ENCODE measurements around the gene ZNF428.

Gene ZNF428

GRCh38 chr19:43667126-43667875, 47.9 kb upstream of the ZNF428 start:
- no peaks in the 10 kb centered on the region for H3K36me3 ChIP-seq (ENCODE audit: insufficient read depth)
- no peak for TF ChIP-seq CTCF (conservative IDR thresholded peaks at IDR 0.05; ENCODE audit: low read depth, low read length)
- no peak overlapping the region for H3K27ac ChIP-seq
- no peaks in the 10 kb centered on the region for H3K27me3 ChIP-seq (ENCODE audit: insufficient read depth, low read depth)
- peak overlapping the region; percentile 68; the same call in 1 of the 2 replicates for H2AFZ ChIP-seq (ENCODE audit: low read depth)
- peak overlapping the region; percentile 41; the same call in 1 of the 2 replicates for H3K9ac ChIP-seq
- H3K4me1 ChIP-seq (ENCODE audit: low read depth, poor library complexity, severe bottlenecking): no peaks in the 10 kb centered on the region
- H3K4me3 ChIP-seq (IDR thresholded peaks at IDR 0.05; ENCODE audit: insufficient read depth, low read depth, low read length): no peak overlapping the region
- H3K4me2 ChIP-seq: peak overlapping the region; percentile 53; the same call in 1 of the 2 replicates
- no peaks in the 10 kb centered on the region for H4K20me1 ChIP-seq (ENCODE audit: insufficient read depth)
- no peaks in the 10 kb centered on the region for H3K79me2 ChIP-seq (ENCODE audit: insufficient read depth, low read depth)

- Histone ChIP-seq H3K9ac (no peak overlapping the region), H3K36me3 (ENCODE audit: insufficient read depth) (no peaks in the 10 kb centered on the region), H3K79me2 (ENCODE audit: insufficient read depth, low read depth) (no peaks in the 10 kb centered on the region), H2AFZ (ENCODE audit: low read depth) (no peak overlapping the region), H3K27me3 (ENCODE audit: insufficient read depth, low read depth) (no peaks in the 10 kb centered on the region), H4K20me1 (ENCODE audit: insufficient read depth) (no peaks in the 10 kb centered on the region), H3K4me1 (ENCODE audit: low read depth, poor library complexity, severe bottlenecking) (no peaks in the 10 kb centered on the region), H3K27ac (no peak overlapping the region), H3K4me2 (no peak overlapping the region), H3K4me3 (IDR thresholded peaks at IDR 0.05; ENCODE audit: insufficient read depth, low read depth, low read length) (no peak overlapping the region)
- TF ChIP-seq CTCF (conservative IDR thresholded peaks at IDR 0.05; ENCODE audit: low read depth, low read length): no peak
Observed at GRCh38 chr19:43664018-43664417, 44.6 kb upstream of the ZNF428 start.

- Histone ChIP-seq H2AFZ (ENCODE audit: low read depth) (no peak overlapping the region), H3K27ac (no peak overlapping the region), H4K20me1 (ENCODE audit: insufficient read depth) (no peaks in the 10 kb centered on the region), H3K79me2 (ENCODE audit: insufficient read depth, low read depth) (no peaks in the 10 kb centered on the region), H3K4me1 (ENCODE audit: low read depth, poor library complexity, severe bottlenecking) (no peaks in the 10 kb centered on the region), H3K4me2 (no peak overlapping the region), H3K9ac (no peak overlapping the region), H3K36me3 (ENCODE audit: insufficient read depth) (no peaks in the 10 kb centered on the region), H3K27me3 (ENCODE audit: insufficient read depth, low read depth) (no peaks in the 10 kb centered on the region), H3K4me3 (IDR thresholded peaks at IDR 0.05; ENCODE audit: insufficient read depth, low read depth, low read length) (no peak overlapping the region)
- TF ChIP-seq CTCF (conservative IDR thresholded peaks at IDR 0.05; ENCODE audit: low read depth, low read length): 0 out of 2 replicates have a peak, but pooled peaks have one; percentile 15
Observed at GRCh38 chr19:43662487-43662886, 43.1 kb upstream of the ZNF428 start.

GRCh38 chr19:43660971-43661360, 41.5 kb upstream of the ZNF428 start:
- no peak overlapping the region for H3K9ac ChIP-seq
- no peaks in the 10 kb centered on the region for H3K36me3 ChIP-seq (ENCODE audit: insufficient read depth)
- H4K20me1 ChIP-seq (ENCODE audit: insufficient read depth): no peaks in the 10 kb centered on the region
- no peak overlapping the region for H2AFZ ChIP-seq (ENCODE audit: low read depth)
- no peak for TF ChIP-seq CTCF (conservative IDR thresholded peaks at IDR 0.05; ENCODE audit: low read depth, low read length)
- no peaks in the 10 kb centered on the region for H3K4me1 ChIP-seq (ENCODE audit: low read depth, poor library complexity, severe bottlenecking)
- no peaks in the 10 kb centered on the region for H3K27me3 ChIP-seq (ENCODE audit: insufficient read depth, low read depth)
- no peak overlapping the region for H3K4me3 ChIP-seq (IDR thresholded peaks at IDR 0.05; ENCODE audit: insufficient read depth, low read depth, low read length)
- H3K4me2 ChIP-seq: no peak overlapping the region
- no peak overlapping the region for H3K27ac ChIP-seq
- no peaks in the 10 kb centered on the region for H3K79me2 ChIP-seq (ENCODE audit: insufficient read depth, low read depth)
